ENCODE measurements around the gene TMED6. TPM values are rescaled to one million over a fixed set of nuclear protein-coding genes. Genes with fewer than 3 reads are reported as not detected.

The TMED6 gene
- total and polyA plus RNA-seq, 2 of the 8 experiments (the other 6 are each of a cell fraction or from before 2014, with no cell fraction given), result not detected

DNA sequence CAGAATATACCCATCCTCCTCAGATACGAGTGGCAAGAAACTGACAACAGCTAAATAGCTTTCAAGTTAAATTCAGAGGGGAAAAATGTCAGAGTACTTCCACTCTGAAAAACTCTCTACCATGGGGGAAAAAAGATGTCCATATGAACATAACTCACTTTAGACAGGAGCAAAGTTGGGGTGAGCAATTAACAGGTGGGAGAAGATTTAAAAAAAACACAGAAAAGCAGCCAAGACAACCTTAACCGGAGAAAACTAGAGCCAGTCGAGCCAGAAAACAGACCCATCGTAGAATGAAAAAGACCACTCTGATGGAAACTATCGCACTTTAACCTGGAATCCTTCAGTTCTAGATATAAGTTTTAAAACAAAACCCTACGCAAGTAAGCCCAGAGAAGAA is 33.4 kb upstream of the TMED6 start:
- H4K5ac ChIP-seq (ENCODE audit: insufficient read length, low read depth, low read length), result no peak overlapping the region
- H3K23me2 ChIP-seq (ENCODE audit: low read depth, low read length), result no peaks in the 10 kb centered on the region
- no peaks in the 10 kb centered on the region for H3K27me3 ChIP-seq (replicated peaks in 1 of 4; ENCODE audit: control insufficient read depth in 3 of 4, extremely low read depth in 1 of 4, insufficient read depth in 3 of 4, low read length in 3 of 4)
- no peak overlapping the region for H3K56ac ChIP-seq (replicated peaks; ENCODE audit: insufficient read length, low read depth, low read length)
- no peaks in the 10 kb centered on the region for H4K20me1 ChIP-seq (replicated peaks in 1 of 2; ENCODE audit: control insufficient read depth in 1 of 2, insufficient read depth in 2 of 2, low read length in 2 of 2)
- H3K4me3 ChIP-seq (ENCODE audit: extremely low read depth in 1 of 4, insufficient read depth in 2 of 4, low read depth in 3 of 4, low read length in 4 of 4), result peak overlapping the region; percentile 85 to 96 (median 92)
- no peaks in the 10 kb centered on the region for H3K9me3 ChIP-seq (ENCODE audit: insufficient read depth in 2 of 2, low read depth in 1 of 2, low read length in 1 of 2)
- POLR2A ChIA-PET (ENCODE audit: partially characterized antibody), result interaction anchor here (0.9 to 2.6 kb wide), 4 partner anchors 8 to 370 kb away, joined by 3 to 7 read pairs (median 4); partner anchors contain the start of gene NOB1
- peak overlapping the region; percentile 57 for H3K4ac ChIP-seq (replicated peaks; ENCODE audit: insufficient read length, low read depth, low read length)
- no peak overlapping the region for H3K18ac ChIP-seq (ENCODE audit: extremely low read depth, low read length)
- peaks cover 7 to 34% (median 18%) of the 10 kb centered on the region in 4 experiments; a peak in 7 of 8 replicates for H3K36me3 ChIP-seq (ENCODE audit: control insufficient read depth in 2 of 4, insufficient read depth in 4 of 4, low read length in 3 of 4)
- no peak for FAIRE-seq
- H2BK12ac ChIP-seq (ENCODE audit: low read depth, low read length), result no peak overlapping the region
- WGBS, 2 experiments (ENCODE audit: extremely low coverage in 1 of 2, insufficient coverage in 1 of 2, insufficient read length in 1 of 2, insufficient replicate concordance in 2 of 2, low coverage in 1 of 2, low lambda C conversion rate in 2 of 2, missing lambda C conversion rate in 1 of 2), result 29% methylated on average over 6 of the region's 6 CpGs; no CpG with 5 or more reads in 1 of the 2 experiments
- no peaks in the 10 kb centered on the region; a peak in 1 of 7 replicates for H3K4me1 ChIP-seq (replicated peaks in 1 of 4; ENCODE audit: control insufficient read depth in 3 of 4, insufficient read depth in 4 of 4, low read length in 3 of 4)
- no peak overlapping the region for H3K23ac ChIP-seq (ENCODE audit: insufficient read length)
- no peak overlapping the region for H2AFZ ChIP-seq (ENCODE audit: low read length)
- CTCF ChIA-PET (ENCODE audit: partially characterized antibody), result interaction anchor here (1.1 to 1.9 kb wide), 3 partner anchors 11 to 370 kb away, joined by 3 to 8 read pairs (median 3); partner anchors contain the start of gene NOB1
- H3K79me2 ChIP-seq (ENCODE audit: control insufficient read depth in 1 of 2, insufficient read depth in 2 of 2, low read length in 2 of 2), result peaks cover 5 to 36% of the 10 kb centered on the region in 2 experiments
- H2BK20ac ChIP-seq (ENCODE audit: low read length), result no peak overlapping the region
- TF ChIP-seq TAF7 (optimal IDR thresholded peaks at IDR 0.05; ENCODE audit: borderline replicate concordance, low read depth, low read length) (no peak), SP4 (IDR thresholded peaks at IDR 0.05; ENCODE audit: low read length) (no peak)
- H2BK120ac ChIP-seq (replicated peaks; ENCODE audit: low read depth, low read length), result no peak overlapping the region
- no peak overlapping the region for H2BK5ac ChIP-seq (ENCODE audit: low read depth, low read length)
- peak overlapping the region; percentile 81 for H4K91ac ChIP-seq (replicated peaks; ENCODE audit: insufficient read length, low read length)
- H2BK15ac ChIP-seq (ENCODE audit: low read length), result no peak overlapping the region
- H2AK5ac ChIP-seq (ENCODE audit: low read depth, low read length), result no peak overlapping the region
- H3K79me1 ChIP-seq (ENCODE audit: low read depth, low read length), result no peaks in the 10 kb centered on the region
- H3K14ac ChIP-seq (ENCODE audit: insufficient read length), result no peak overlapping the region
- H3K27ac ChIP-seq (ENCODE audit: low read depth, low read length), result 0 out of 2 replicates have a peak overlapping the region, but pooled peaks have one; percentile 2
- no peak for DNase-seq (ENCODE audit: low read depth in 1 of 2, low spot score in 2 of 2)
- H4K8ac ChIP-seq (ENCODE audit: extremely low read depth, insufficient read depth, low read length), result no peak overlapping the region
- peak overlapping the region; percentile 63 to 67 for H3K4me2 ChIP-seq (ENCODE audit: insufficient read depth in 1 of 2, low read depth in 2 of 2, low read length in 2 of 2)
- H3K9ac ChIP-seq (replicated peaks in 1 of 4; ENCODE audit: extremely low read depth in 1 of 4, low read depth in 3 of 4, low read length in 3 of 4), result peak overlapping the region; percentile 67 to 97 (median 84)
